Mesenchymal stem cell (in vitro differentiated cells and primary cell): ENCODE data around the gene SLC26A3.

Experiments used
- DNase-seq: peaks from one replicate; pipeline ENCODE4 v3.0.0-alpha.2; 2013
- H2AFZ ChIP-seq: one replicate; pipeline ENCODE4 v1.6.1; 2013; ENCODE audit warnings: low read depth, mild to moderate bottlenecking, control low read depth, inconsistent platforms, low read length, moderate library complexity
- H2AK5ac ChIP-seq: 2 replicates; pipeline ENCODE4 v1.6.1; 2013; ENCODE audit warnings: low read length, moderate library complexity, mild to moderate bottlenecking, inconsistent platforms; ENCODE audit not compliant: severe bottlenecking
- H2BK120ac ChIP-seq: one replicate; pipeline ENCODE4 v1.6.1; 2013; ENCODE audit warnings: low read depth, mild to moderate bottlenecking, inconsistent platforms, low read length, moderate library complexity
- H2BK12ac ChIP-seq, 2 experiments: one replicate each; pipeline ENCODE4 v1.6.1; 2013; ENCODE audit warnings: inconsistent platforms in 2 of 2, low read length in 2 of 2, mild to moderate bottlenecking in 2 of 2, moderate library complexity in 2 of 2, control low read depth in 1 of 2
- H2BK15ac ChIP-seq: one replicate; pipeline ENCODE4 v1.6.1; 2013; ENCODE audit warnings: mild to moderate bottlenecking, low read depth, inconsistent platforms; ENCODE audit not compliant: poor library complexity, severe bottlenecking
- H2BK5ac ChIP-seq: 2 replicates; pipeline ENCODE4 v1.6.1; 2013; ENCODE audit warnings: low read depth, mild to moderate bottlenecking, low read length, control low read depth, inconsistent platforms; ENCODE audit not compliant: poor library complexity, severe bottlenecking
- H3K14ac ChIP-seq, 2 experiments: one replicate each; pipeline ENCODE4 v1.6.1; 2013; ENCODE audit warnings: inconsistent platforms in 2 of 2, low read length in 2 of 2, control low read depth in 1 of 2, mild to moderate bottlenecking in 1 of 2, moderate library complexity in 1 of 2
- H3K18ac ChIP-seq, 2 experiments: one replicate each; pipeline ENCODE4 v1.6.1; 2013; ENCODE audit warnings: inconsistent platforms in 2 of 2, low read length in 2 of 2, control low read depth in 1 of 2, low read depth in 1 of 2, mild to moderate bottlenecking in 1 of 2
- H3K23ac ChIP-seq, 2 experiments: one replicate each; pipeline ENCODE4 v1.6.1; 2013; ENCODE audit warnings: inconsistent platforms in 2 of 2, low read length in 2 of 2, mild to moderate bottlenecking in 2 of 2, moderate library complexity in 2 of 2, control low read depth in 1 of 2
- H3K27ac ChIP-seq: 2 replicates; pipeline ENCODE4 v1.5.1; 2013; ENCODE audit warnings: mild to moderate bottlenecking, moderate library complexity, low read length, control low read depth, inconsistent platforms; ENCODE audit not compliant: poor library complexity, severe bottlenecking
- H3K27me3 ChIP-seq, 2 experiments: 2 replicates each; pipeline versions ENCODE4 v1.6.1 to v1.7.0; 2013; ENCODE audit warnings: low read length in 2 of 2, mild to moderate bottlenecking in 2 of 2, moderate library complexity in 2 of 2, control low read depth in 1 of 2, inconsistent platforms in 1 of 2; ENCODE audit not compliant: control insufficient read depth in 1 of 2, insufficient read depth in 1 of 2
- H3K36me3 ChIP-seq, 2 experiments: 2 replicates each; pipeline versions ENCODE4 v1.6.1 to v1.7.0; 2013; ENCODE audit warnings: low read length in 2 of 2, control low read depth in 1 of 2, inconsistent platforms in 1 of 2, low read depth in 1 of 2, mild to moderate bottlenecking in 1 of 2; ENCODE audit not compliant: insufficient read depth in 2 of 2, control insufficient read depth in 1 of 2
- H3K4ac ChIP-seq, 2 experiments: one replicate each; pipeline ENCODE4 v1.6.1; 2013; ENCODE audit warnings: inconsistent platforms in 2 of 2, low read length in 2 of 2, mild to moderate bottlenecking in 2 of 2, moderate library complexity in 2 of 2, control low read depth in 1 of 2, low read depth in 1 of 2
- H3K4me1 ChIP-seq: 2 replicates; pipeline ENCODE4 v1.6.1; 2013; ENCODE audit warnings: low read depth, low read length, control low read depth; ENCODE audit not compliant: control insufficient read depth, insufficient read depth
- H3K4me2 ChIP-seq: 2 replicates; pipeline ENCODE4 v1.6.1; 2013; ENCODE audit warnings: low read length, mild to moderate bottlenecking, inconsistent platforms; ENCODE audit not compliant: poor library complexity, severe bottlenecking
- H3K4me3 ChIP-seq, 2 experiments: 2 replicates each; pipeline versions ENCODE4 v1.5.1 to v1.7.0; 2013; ENCODE audit warnings: low read length in 2 of 2, mild to moderate bottlenecking in 2 of 2, control low read depth in 1 of 2, low read depth in 1 of 2; ENCODE audit not compliant: insufficient read depth in 1 of 2
- H3K79me1 ChIP-seq: replicated peaks from 2 replicates; pipeline ENCODE4 v1.6.1; 2013; ENCODE audit warnings: mild to moderate bottlenecking, control low read depth, low read length, inconsistent platforms; ENCODE audit not compliant: poor library complexity, severe bottlenecking
- H3K9ac ChIP-seq: 2 replicates; pipeline ENCODE4 v1.7.0; 2013; ENCODE audit warnings: mild to moderate bottlenecking, low read length, moderate library complexity
- H3K9me3 ChIP-seq: 2 replicates; pipeline ENCODE4 v1.7.0; 2013; ENCODE audit warnings: mild to moderate bottlenecking, low read length; ENCODE audit not compliant: control insufficient read depth
- H4K8ac ChIP-seq: one replicate; pipeline ENCODE4 v1.6.1; 2013; ENCODE audit warnings: inconsistent platforms, mild to moderate bottlenecking, low read length, moderate library complexity
- H4K91ac ChIP-seq: one replicate; pipeline ENCODE4 v1.6.1; 2013; ENCODE audit warnings: mild to moderate bottlenecking, low read length, inconsistent platforms
- WGBS: methylation state at CpG from one replicate; pipeline ENCODE4 v1.1.7; 2013; ENCODE audit warnings: mixed read lengths; 5-methylcytosine and 5-hydroxymethylcytosine counted together

The SLC26A3 gene

GRCh38 chr7:107785926-107786325 lies 17.1 kb downstream of the SLC26A3 start:
- no peak overlapping the region for H2BK12ac ChIP-seq
- no peak overlapping the region for H2BK5ac ChIP-seq
- no peak overlapping the region for H2BK120ac ChIP-seq
- H2BK15ac ChIP-seq: no peak overlapping the region
- H4K8ac ChIP-seq: no peak overlapping the region
- H3K23ac ChIP-seq: no peak overlapping the region
- no peak overlapping the region for H3K18ac ChIP-seq
- no peak overlapping the region for H4K91ac ChIP-seq
- H3K9ac ChIP-seq: peak overlapping the region; percentile 26
- no peaks in the 10 kb centered on the region for H3K9me3 ChIP-seq
- WGBS: 28% methylated on average over 2 of the region's 2 CpGs
- no peak overlapping the region for H2AFZ ChIP-seq
- H3K27me3 ChIP-seq: peaks cover 30 to 35% of the 10 kb centered on the region in 2 experiments
- H2AK5ac ChIP-seq: no peak overlapping the region
- no peaks in the 10 kb centered on the region for H3K4me1 ChIP-seq
- no peak overlapping the region for H3K4ac ChIP-seq
- H3K36me3 ChIP-seq: no peaks in the 10 kb centered on the region
- no peak overlapping the region for H3K4me2 ChIP-seq
- no peak overlapping the region for H3K4me3 ChIP-seq
- no peaks in the 10 kb centered on the region for H3K79me1 ChIP-seq
- DNase-seq: peak; percentile 11
- no peak overlapping the region for H3K14ac ChIP-seq
- H3K27ac ChIP-seq: no peak overlapping the region

GRCh38 chr7:107785170-107785569 lies 17.9 kb downstream of the SLC26A3 start:
- Histone ChIP-seq H3K4me3 (no peak overlapping the region), H2AFZ (no peak overlapping the region), H2BK120ac (no peak overlapping the region), H3K18ac (no peak overlapping the region), H3K4me1 (no peaks in the 10 kb centered on the region), H3K79me1 (no peaks in the 10 kb centered on the region), H3K36me3 (no peaks in the 10 kb centered on the region), H3K14ac (no peak overlapping the region), H2BK12ac (no peak overlapping the region), H3K9ac (no peak overlapping the region), H2BK5ac (no peak overlapping the region), H3K27me3 (peaks cover 30 to 31% of the 10 kb centered on the region in 2 experiments), H3K4ac (no peak overlapping the region), H4K8ac (no peak overlapping the region), H2BK15ac (no peak overlapping the region), H3K9me3 (no peaks in the 10 kb centered on the region), H4K91ac (no peak overlapping the region), H3K27ac (no peak overlapping the region), H3K23ac (no peak overlapping the region), H3K4me2 (no peak overlapping the region), H2AK5ac (no peak overlapping the region)
- DNase-seq: no peak
- WGBS: no CpG with 5 or more reads among the region's 2 CpGs

GRCh38 chr7:107783648-107784047 lies 19.4 kb downstream of the SLC26A3 start:
- Histone ChIP-seq H3K4me1 (no peaks in the 10 kb centered on the region), H3K27me3 (peaks cover 24 to 30% of the 10 kb centered on the region in 2 experiments), H3K23ac (no peak overlapping the region), H3K79me1 (no peaks in the 10 kb centered on the region), H3K27ac (no peak overlapping the region), H3K9me3 (no peaks in the 10 kb centered on the region), H3K18ac (no peak overlapping the region), H3K4ac (no peak overlapping the region), H2BK5ac (no peak overlapping the region), H2AFZ (no peak overlapping the region), H2BK12ac (no peak overlapping the region), H4K91ac (no peak overlapping the region), H3K4me3 (no peak overlapping the region), H2BK15ac (no peak overlapping the region), H2AK5ac (no peak overlapping the region), H3K14ac (no peak overlapping the region), H3K9ac (no peak overlapping the region), H2BK120ac (no peak overlapping the region), H3K4me2 (no peak overlapping the region), H3K36me3 (no peaks in the 10 kb centered on the region), H4K8ac (no peak overlapping the region)
- WGBS: no CpG with 5 or more reads among the region's 1 CpG
- no peak for DNase-seq

- Histone ChIP-seq H3K9ac (no peak overlapping the region), H2AK5ac (no peak overlapping the region), H2BK15ac (no peak overlapping the region), H3K4me1 (no peaks in the 10 kb centered on the region), H4K91ac (no peak overlapping the region), H2BK120ac (no peak overlapping the region), H2BK12ac (no peak overlapping the region), H3K23ac (no peak overlapping the region), H4K8ac (no peak overlapping the region), H3K79me1 (no peaks in the 10 kb centered on the region), H3K27ac (no peak overlapping the region), H3K9me3 (no peaks in the 10 kb centered on the region), H2AFZ (no peak overlapping the region), H3K14ac (no peak overlapping the region), H3K4me2 (no peak overlapping the region), H3K27me3 (peaks cover 18 to 21% of the 10 kb centered on the region in 2 experiments), H3K18ac (no peak overlapping the region), H2BK5ac (no peak overlapping the region), H3K4ac (no peak overlapping the region), H3K4me3 (no peak overlapping the region), H3K36me3 (no peaks in the 10 kb centered on the region)
- DNase-seq: no peak
- 93% methylated on average over 2 of the region's 3 CpGs for WGBS
Observed at GRCh38 chr7:107782374-107782773, 20.6 kb downstream of the SLC26A3 start.
